BE2C (cell line): ENCODE results near the gene ANO9.

Experiments
- DNase-seq: peaks from one replicate; pipeline ENCODE4 v3.0.0-alpha.2; 2020
- H3K27me3 ChIP-seq: fragments of 250-450 bp; sonication (Bioruptor Pico); 2 replicates; pipeline ENCODE4 v1.5.1; 2020; ENCODE audit warnings: mild to moderate bottlenecking
- H3K36me3 ChIP-seq: fragments of 250-450 bp; sonication (Bioruptor Pico); 2 replicates; pipeline ENCODE4 v1.5.1; 2020; ENCODE audit warnings: mild to moderate bottlenecking
- H3K4me1 ChIP-seq: fragments of 250-450 bp; sonication (Bioruptor Pico); 2 replicates; pipeline ENCODE4 v1.5.1; 2020
- H3K4me3 ChIP-seq: 2 replicates; pipeline ENCODE4 v1.5.1; 2011; ENCODE audit warnings: low read depth, low read length
- H3K9me3 ChIP-seq: fragments of 250-450 bp; sonication (Bioruptor Pico); 2 replicates; pipeline ENCODE4 v1.5.1; 2020
- TF ChIP-seq, protein P1 (sequence below): IDR thresholded peaks from 2 replicates; pipeline ENCODE4 v1.5.1; 2012; ENCODE audit warnings: mild to moderate bottlenecking, low read depth, low read length

ANO9 gene

DNA sequence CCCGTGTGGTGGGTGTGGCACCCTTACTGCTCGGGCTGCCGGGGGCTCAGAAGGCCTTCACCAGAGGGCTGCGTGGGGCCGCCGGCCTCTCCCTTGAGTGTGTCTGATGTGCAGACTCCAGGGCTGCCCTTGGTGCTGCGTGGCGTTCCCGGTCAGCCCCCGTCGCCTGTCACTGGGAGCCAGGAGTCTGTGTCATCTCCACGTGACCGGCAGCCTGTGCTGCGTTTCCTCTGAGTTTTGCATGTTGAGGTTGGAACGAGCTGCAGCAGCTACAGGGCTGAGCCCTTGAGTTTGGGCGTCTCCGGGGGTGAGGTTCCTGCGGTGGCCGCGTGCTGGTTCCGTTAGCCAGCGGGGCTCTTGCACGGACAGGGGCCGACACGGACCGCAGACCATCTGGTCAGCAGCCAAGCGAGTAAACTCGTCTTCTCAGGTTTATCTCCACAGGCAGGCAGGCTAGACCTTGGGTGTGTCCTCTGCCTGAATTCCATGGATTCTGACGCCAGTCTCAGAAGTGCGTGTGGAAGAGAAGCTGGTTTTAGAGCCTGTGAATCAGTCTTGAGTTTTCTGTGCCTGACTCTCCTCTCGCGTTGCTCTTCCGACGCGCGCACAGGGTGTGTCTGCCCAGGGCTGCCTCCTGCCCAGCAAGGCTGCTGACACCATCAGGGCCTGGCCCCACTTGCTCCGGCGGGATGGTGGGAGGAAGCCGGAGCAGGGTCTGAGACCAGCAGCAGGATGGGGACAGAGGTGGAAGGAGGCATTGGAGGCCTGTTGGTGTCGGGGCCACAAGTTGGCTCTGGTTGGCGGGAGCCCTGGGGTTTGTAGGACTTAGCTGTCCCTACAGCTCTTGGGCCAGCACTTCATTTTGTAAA lies 18.8 kb upstream of the ANO9 start:
- TF ChIP-seq, protein P1, sequence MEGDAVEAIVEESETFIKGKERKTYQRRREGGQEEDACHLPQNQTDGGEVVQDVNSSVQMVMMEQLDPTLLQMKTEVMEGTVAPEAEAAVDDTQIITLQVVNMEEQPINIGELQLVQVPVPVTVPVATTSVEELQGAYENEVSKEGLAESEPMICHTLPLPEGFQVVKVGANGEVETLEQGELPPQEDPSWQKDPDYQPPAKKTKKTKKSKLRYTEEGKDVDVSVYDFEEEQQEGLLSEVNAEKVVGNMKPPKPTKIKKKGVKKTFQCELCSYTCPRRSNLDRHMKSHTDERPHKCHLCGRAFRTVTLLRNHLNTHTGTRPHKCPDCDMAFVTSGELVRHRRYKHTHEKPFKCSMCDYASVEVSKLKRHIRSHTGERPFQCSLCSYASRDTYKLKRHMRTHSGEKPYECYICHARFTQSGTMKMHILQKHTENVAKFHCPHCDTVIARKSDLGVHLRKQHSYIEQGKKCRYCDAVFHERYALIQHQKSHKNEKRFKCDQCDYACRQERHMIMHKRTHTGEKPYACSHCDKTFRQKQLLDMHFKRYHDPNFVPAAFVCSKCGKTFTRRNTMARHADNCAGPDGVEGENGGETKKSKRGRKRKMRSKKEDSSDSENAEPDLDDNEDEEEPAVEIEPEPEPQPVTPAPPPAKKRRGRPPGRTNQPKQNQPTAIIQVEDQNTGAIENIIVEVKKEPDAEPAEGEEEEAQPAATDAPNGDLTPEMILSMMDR = no peak
- Histone ChIP-seq H3K4me1 (no peaks in the 10 kb centered on the region), H3K9me3 (no peaks in the 10 kb centered on the region), H3K4me3 (no peak overlapping the region), H3K36me3 (peaks cover 4% of the 10 kb centered on the region; the same call in 1 of the 2 replicates), H3K27me3 (no peaks in the 10 kb centered on the region)
- no peak for DNase-seq

DNA sequence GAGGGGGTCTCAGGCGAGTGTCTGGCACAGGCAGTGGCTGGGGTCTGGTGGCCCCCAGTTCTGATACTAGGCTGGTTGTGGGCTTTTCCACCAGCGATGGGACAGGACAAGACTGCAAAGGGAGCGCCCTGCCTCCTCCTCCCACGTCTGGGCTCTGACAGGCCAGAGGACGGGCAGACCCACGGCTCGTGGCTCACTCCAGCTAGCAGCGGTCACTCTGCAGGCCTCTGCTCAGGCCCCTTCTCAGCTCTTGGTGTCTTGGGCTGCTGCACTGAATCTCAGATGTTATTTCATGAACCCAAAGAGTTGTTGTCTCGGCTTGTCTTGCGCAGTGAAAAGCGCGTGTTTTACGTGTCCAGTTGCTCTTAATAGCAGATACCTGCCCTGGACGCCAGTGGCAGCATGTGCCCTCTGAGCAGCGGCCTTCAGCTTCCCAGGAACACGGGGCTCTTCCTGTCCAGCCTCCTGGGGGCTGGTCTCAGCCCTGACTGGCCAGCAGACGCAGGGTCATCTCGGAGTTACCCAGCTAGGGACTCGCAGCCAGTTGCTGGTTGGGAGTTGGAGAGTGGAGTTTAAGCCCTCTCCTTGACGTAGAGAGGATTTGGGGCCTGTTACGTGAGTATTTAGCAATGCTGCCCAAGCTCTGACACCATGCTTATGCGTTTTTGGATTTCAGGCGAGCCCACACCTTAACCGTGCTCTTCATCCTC lies 17.9 kb upstream of the ANO9 start:
- TF ChIP-seq, protein P1 = no peak
- DNase-seq = no peak
- Histone ChIP-seq H3K4me3 (no peak overlapping the region), H3K4me1 (no peaks in the 10 kb centered on the region), H3K27me3 (no peaks in the 10 kb centered on the region), H3K36me3 (peaks cover 7% of the 10 kb centered on the region), H3K9me3 (no peaks in the 10 kb centered on the region)

DNA sequence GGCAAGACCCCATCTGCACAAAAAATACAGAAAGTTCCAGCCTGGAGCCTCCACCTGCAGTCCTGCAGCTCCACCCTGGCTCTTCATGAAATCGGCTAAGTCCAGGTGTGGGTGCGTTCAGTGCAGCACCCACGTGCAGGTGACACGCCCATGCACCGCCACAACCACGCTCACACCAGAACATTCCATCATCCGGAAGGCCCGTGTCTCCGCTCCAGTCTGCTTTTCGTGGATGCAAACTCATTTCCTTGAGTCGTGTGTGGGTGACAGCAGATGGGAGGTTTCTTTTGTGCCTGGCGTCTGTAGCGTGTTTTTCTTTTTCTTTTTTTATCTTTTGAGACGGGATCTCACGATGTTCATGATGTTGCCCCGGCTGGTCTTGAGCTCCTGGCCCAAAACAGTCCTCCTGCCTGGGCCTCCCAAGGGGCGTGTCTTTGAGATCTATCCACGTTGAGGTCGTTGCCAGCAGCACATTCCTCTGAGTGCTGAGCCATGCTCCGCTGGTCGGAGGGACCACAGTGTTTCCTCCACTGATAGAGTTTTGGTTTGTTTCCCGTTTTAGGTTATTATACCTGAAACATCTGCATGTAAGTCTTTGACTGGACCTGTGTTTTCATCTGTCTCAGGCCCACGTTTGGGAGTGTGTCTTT lies 15.4 kb upstream of the ANO9 start:
- H3K9me3 ChIP-seq = no peaks in the 10 kb centered on the region
- TF ChIP-seq, protein P1 = no peak
- no peak overlapping the region for H3K4me3 ChIP-seq
- H3K4me1 ChIP-seq = no peaks in the 10 kb centered on the region
- no peak for DNase-seq
- peaks cover 22% of the 10 kb centered on the region for H3K36me3 ChIP-seq
- H3K27me3 ChIP-seq = no peaks in the 10 kb centered on the region

DNA sequence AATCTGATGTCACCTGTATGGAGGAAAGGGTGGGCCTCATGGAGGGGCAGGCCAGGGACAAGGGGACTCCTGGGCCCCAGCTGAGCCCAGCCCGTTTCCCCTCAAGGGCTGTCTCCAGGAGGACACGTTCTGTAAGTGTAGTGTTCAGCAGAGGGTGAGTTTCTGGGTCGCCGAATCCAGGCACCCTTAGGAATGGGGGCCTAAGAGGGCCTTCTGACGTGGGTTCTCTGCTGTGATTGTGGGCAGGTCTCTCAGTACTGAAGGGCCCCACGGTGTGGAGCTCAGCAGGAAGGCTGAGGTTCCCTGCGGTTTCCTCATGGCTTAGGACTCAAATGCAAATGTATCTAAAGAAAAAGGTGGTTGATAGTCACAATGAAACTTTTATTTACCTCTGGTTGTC lies 14.7 kb upstream of the ANO9 start:
- H3K4me1 ChIP-seq = no peaks in the 10 kb centered on the region
- DNase-seq = no peak
- TF ChIP-seq, protein P1 = no peak
- no peaks in the 10 kb centered on the region for H3K9me3 ChIP-seq
- no peak overlapping the region for H3K4me3 ChIP-seq
- no peaks in the 10 kb centered on the region for H3K27me3 ChIP-seq
- H3K36me3 ChIP-seq = peaks cover 22% of the 10 kb centered on the region

DNA sequence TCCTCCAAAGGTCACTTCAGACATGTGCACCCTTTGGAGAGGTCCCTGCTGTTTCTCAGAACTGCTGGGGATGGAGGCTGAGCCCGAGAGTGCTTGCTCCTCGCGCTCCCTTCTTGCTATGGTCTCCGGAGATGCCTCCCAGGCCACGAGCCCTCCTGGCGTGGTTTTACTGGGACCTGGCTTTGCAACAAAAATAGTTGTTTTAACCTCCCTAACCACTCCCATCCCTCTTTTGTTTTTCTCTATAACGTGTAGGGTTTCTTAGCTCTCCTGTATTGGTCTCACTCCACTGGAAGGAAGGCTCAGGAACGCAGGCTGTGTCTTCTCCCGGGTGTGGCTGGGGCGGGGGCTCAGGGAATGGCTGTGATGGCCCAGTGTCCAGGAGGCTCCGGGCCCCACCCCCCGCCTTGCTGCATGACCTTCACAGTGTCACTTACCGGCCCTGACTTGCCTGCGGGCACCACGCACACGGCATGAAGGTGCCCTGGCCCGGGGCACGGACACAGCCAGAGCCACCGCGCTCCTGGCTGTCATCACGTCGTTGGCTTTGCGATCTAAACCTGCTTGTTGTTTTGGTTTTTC lies 13.8 kb upstream of the ANO9 start:
- TF ChIP-seq, protein P1 = no peak
- peaks cover 21% of the 10 kb centered on the region for H3K36me3 ChIP-seq

More for the DNA sequence above, 13.8 kb upstream of the ANO9 start:
- Histone ChIP-seq H3K4me1 (no peaks in the 10 kb centered on the region), H3K27me3 (no peaks in the 10 kb centered on the region), H3K9me3 (no peaks in the 10 kb centered on the region), H3K4me3 (no peak overlapping the region)
- DNase-seq = no peak
